ENCODE data around the gene ROMO1. TPM values are rescaled to one million over a fixed set of nuclear protein-coding genes. Genes with fewer than 3 reads are reported as not detected.
A peak's percentile ranks its signal among the peaks of the same experiment; 100 is the strongest.

Gene ROMO1
- total and polyA plus RNA-seq, 10 of the 15 experiments (the other 5 are each of a cell fraction or from before 2014, with no cell fraction given): 23.2 to 631 (median 352) TPM

- TF ChIP-seq NKRF (conservative IDR thresholded peaks at IDR 0.05) (no peak), JUNB (IDR thresholded peaks at IDR 0.05) (no peak), PAX5 (IDR thresholded peaks at IDR 0.05; ENCODE audit: borderline replicate concordance, low read depth, low read length) (no peak), POLR2AphosphoS2 (IDR thresholded peaks at IDR 0.05; ENCODE audit: low read depth, low read length) (peak; percentile 29; the same call in 1 of the 2 replicates), KLF5 (IDR thresholded peaks at IDR 0.05; ENCODE audit: partially characterized antibody) (no peak), FOXK2 (IDR thresholded peaks at IDR 0.05) (0 out of 2 replicates have a peak, but pooled peaks have one; percentile 7), MEF2A (IDR thresholded peaks at IDR 0.05; ENCODE audit: insufficient read depth, low read depth, low read length) (no peak), ZNF207 (IDR thresholded peaks at IDR 0.05; ENCODE audit: borderline replicate concordance) (no peak), CHD1 (IDR thresholded peaks at IDR 0.05; ENCODE audit: low read depth, low read length) (no peak), ZNF622 (IDR thresholded peaks at IDR 0.05) (no peak), NR2C2 (IDR thresholded peaks at IDR 0.05; ENCODE audit: borderline replicate concordance, control insufficient read depth, insufficient read length, low read depth) (no peak), ATF7 (IDR thresholded peaks at IDR 0.05; ENCODE audit: low read depth) (no peak), TBL1XR1 (IDR thresholded peaks at IDR 0.05; ENCODE audit: low read depth, low read length) (no peak), ZBED1 (IDR thresholded peaks at IDR 0.05; ENCODE audit: borderline replicate concordance) (no peak)
- TF ChIP-seq, protein P1, sequence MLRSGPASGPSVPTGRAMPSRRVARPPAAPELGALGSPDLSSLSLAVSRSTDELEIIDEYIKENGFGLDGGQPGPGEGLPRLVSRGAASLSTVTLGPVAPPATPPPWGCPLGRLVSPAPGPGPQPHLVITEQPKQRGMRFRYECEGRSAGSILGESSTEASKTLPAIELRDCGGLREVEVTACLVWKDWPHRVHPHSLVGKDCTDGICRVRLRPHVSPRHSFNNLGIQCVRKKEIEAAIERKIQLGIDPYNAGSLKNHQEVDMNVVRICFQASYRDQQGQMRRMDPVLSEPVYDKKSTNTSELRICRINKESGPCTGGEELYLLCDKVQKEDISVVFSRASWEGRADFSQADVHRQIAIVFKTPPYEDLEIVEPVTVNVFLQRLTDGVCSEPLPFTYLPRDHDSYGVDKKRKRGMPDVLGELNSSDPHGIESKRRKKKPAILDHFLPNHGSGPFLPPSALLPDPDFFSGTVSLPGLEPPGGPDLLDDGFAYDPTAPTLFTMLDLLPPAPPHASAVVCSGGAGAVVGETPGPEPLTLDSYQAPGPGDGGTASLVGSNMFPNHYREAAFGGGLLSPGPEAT (IDR thresholded peaks at IDR 0.05; ENCODE audit: low read depth): no peak
- TF ChIP-seq, protein P2, sequence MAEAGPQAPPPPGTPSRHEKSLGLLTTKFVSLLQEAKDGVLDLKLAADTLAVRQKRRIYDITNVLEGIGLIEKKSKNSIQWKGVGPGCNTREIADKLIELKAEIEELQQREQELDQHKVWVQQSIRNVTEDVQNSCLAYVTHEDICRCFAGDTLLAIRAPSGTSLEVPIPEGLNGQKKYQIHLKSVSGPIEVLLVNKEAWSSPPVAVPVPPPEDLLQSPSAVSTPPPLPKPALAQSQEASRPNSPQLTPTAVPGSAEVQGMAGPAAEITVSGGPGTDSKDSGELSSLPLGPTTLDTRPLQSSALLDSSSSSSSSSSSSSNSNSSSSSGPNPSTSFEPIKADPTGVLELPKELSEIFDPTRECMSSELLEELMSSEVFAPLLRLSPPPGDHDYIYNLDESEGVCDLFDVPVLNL (IDR thresholded peaks at IDR 0.05; ENCODE audit: low read depth, low read length): no peak
These were observed 25.4 kb downstream of the ROMO1 start (continued) for GRCh38 chr20:35724321-35725230.

Data from GM12878 (cell line).